Cortex of kidney (tissue), 1 donor: ENCODE results near the gene NDP.
"Not testable (repeated sequence)": the region's sequence is repeated elsewhere in the genome, so short reads cannot be mapped to it uniquely, and the experiment has no call there.

ENCODE experiments used
- DNase-seq: peaks from one replicate; lab custom pipeline; 2025; lab: John Stamatoyannopoulos, UW

Gene NDP

DNA sequence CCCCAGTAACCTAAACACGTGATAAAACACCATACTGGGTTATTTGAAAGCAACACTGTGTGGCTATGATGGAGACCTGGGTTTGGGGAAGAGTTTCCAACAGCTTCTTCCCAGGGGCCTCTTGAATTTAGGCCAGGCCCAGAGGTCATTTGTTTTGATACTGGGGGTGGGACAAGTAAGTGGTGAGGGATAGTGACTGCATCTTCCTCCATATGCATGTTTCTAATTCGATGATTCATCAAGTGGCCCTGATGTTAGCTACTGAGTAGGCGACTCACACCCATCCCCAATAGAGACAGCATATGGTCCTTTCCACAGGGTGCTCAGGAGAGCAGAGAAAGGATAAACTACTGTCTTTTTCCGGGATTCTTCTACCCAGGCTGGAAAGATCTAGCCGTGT lies 2.7 kb downstream of the NDP start:
- no peak for DNase-seq

DNA sequence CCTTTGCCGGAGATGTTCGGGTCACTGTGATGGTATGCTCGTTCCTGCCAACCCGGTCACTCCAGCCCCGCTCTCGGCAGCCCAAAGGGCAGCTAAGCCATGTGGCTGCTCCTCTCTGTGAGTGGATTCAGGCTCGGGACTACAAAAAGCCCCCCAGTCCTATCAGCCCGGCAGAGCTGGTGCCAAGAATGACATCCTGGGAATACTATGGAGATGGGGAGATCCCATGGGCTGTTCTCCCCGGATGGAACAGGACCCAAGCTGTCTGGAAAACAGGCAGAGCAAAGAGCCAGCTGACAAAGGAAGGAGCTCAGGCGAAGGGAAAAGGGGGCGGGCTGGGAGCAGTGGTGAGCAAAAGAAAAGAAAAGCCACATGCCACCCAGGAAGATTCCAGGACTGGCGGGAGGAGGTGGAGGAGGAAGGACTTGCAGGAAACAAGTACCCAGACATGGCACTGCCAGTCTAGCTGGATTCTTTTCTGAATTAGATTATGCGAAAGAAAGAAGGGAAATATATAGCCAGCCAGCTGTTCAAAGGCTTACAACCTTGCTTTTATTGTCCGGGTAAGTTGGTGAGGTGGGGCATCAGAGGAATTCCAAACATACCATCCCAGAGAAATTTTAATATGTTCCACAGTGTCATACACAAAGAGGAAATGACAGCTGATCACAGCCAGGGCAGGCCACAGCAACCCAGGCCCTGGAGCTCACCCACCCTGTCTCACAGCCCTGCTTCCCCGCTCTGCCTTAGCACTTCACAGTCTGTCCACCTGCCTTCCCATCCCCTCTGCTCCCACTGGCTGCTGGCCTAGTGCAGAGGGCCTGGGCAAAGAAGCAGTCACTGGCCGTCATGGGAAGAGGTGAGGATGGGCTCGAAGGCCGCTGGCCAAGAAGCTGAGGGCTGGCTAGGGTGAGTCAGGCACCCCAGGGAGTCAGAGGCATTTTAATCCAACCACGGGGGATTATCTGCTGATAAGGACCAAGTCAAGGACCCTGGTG lies 3.4 kb downstream of the NDP start:
- no peak for DNase-seq

DNA sequence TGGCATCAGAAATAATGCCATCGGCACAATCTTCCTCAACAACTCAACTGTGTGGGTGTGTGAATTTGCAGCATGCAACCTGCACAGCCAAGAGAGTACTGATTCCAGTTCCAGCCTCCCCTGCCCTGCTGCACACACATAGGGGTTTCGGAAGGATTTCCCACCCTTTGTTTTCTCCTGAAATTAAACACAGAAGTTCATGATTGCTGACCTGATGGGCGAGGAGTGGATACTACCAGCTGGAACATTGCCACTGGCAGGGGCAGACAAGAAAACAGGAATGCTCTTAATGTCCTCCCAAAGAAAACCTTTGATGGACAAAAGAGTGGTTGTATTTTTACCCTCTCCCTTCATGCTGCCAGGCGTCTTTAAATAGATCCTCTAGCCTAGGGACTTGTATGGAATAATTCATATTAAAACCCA lies 4.8 kb downstream of the NDP start:
- no peak for DNase-seq

DNA sequence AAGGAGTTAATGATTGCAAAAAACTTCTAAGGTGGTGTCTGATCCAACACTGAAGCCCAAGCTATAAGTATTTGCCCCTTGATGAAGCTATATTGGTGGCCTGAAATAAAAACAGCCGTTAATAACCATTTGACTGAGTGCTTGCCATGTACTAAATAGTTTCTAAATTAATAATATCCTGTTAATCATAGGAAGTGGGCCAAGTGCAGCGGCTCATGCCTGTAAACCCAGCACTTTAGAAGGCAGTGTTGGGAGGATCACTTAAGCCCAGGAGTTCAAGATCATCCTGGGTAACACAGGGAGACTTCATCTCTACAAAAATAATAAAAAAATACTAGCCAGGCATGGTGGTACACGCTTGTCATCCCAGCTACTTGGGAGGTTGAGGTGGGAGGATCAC lies 8.3 kb downstream of the NDP start:
- no peak for DNase-seq

DNA sequence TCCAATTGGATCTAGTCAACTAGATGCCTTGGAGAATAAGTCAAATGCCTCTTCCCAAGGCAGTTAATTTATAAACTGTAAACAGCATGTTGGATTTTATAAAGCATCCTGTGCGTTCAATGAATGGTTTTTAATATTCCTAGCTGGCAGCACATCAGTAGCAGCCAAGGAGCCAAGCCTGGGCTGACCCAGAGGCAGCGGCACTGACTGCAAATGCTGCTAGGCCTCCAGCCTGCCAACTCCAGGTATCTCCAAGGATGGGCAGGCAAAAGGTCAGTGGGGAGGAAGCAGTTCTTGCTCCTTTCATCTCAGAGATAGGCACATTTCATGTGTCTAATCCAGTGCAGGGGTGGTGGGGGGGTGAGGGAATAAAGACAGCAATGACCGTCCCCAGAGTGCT lies 9.5 kb downstream of the NDP start:
- no peak for DNase-seq

DNA sequence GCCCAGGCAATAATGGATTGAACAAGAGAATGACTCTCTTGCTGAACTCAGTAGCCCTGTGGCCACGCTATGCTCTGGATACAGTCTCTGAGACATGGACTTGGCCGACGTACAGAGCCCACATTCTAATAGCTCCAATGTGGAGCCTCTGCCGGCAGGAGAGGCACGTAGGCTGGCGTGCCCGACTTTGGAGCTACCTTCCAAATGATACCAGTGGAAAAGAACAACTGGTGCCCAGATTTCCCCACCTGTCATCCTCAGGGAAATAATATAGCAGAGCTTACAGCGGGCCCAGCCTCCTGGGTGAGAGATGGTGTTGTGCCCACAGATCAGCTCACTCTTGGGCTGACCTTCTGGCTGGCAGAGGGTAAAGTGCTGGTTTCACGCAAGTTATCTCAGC lies 10.6 kb downstream of the NDP start:
- DNase-seq: no peak

DNA sequence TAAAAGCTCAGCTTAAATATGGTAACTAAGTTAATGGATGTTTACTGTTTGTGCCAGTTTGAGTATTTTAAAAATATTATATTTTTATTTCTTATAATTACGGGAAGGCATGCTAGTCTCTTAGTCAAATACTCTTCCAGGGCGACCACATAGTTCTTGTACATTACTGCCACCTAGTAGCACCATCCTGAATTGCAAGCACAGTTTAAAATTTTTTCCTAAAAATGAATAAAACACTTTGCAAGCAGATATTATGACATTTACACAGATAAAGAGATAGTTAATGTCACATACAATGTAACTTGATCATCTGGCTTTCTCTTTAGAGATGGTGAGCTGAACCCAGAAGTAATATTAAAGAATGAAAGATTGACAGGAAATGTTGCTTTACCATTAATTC lies 11.5 kb downstream of the NDP start:
- DNase-seq: no peak

DNA sequence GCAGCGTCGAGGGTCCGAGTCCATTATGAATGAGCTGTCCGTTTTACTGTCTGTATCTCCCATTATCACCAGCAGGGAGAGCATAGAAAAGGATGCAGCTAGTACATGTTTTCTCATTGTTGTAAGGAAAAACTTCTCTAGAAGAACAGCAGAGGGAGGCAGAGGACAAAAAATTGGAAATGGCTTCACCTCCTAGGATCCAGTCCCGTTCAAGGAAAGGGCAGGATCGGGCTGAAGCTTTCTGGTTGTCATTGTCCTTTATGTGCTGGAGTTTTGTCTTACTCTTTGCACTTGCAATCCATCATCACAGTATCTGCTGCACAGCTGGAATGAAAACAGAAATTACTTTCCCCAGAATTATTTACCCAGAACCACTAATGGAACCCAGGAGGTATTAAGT lies 14.7 kb downstream of the NDP start:
- DNase-seq: no peak

DNA sequence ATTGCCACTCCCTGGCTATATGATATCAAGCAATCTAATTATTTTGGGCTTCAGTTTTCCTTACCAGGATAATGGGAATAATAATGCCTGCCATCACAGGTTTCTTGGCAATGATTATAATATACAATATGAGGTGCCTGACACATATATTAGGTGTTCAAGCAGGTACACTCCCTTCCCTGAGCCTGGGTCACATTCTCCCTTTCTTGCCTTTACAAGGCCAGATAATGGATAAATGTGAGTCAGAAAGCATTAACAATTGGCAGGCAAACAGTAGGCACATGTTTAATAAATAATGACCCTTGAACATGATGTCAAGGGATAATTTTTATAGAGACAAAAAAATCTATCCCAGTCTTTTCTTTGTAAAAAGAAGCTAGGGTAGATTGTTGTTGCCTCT lies 17.2 kb downstream of the NDP start:
- no peak for DNase-seq

DNA sequence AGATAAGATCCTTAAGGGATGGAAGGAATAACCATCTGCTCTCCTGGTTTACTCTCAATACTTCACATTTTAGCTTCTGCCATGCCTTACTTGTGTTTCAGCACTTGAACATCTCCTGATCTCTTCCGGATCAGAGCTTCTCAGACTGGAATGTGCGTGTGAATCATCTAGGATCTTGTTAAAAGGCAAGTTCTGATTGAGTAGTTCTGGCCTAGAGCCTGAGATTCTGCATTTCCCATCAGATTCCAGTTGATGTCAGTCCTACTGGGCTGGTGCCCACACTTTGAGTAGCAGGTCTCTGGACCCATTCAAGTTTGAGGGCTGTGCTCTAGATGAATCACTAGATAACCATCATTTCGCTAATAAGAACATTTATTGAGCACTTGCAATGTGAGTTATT lies 20.0 kb downstream of the NDP start:
- no peak for DNase-seq

DNA sequence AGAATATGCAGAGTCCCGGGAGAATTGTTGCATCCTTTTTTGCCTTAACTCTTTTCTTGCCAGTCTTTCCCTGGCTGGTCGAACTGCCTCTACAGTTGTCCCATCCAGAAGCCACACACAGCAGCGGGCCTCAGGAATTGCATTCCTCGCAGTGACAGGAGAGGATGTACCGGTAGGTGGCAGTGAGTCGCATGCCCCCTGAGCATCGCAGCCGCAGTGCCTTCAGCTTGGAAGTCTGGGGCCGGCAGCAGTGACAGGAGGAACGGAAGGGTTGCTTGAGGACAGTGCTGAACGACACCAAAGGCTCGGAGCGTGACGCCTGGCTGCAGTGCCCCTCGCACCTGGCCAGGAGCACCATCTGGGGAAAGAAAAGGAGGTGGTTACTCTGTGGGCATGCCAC lies 23.5 kb downstream of the NDP start:
- no peak for DNase-seq

DNA sequence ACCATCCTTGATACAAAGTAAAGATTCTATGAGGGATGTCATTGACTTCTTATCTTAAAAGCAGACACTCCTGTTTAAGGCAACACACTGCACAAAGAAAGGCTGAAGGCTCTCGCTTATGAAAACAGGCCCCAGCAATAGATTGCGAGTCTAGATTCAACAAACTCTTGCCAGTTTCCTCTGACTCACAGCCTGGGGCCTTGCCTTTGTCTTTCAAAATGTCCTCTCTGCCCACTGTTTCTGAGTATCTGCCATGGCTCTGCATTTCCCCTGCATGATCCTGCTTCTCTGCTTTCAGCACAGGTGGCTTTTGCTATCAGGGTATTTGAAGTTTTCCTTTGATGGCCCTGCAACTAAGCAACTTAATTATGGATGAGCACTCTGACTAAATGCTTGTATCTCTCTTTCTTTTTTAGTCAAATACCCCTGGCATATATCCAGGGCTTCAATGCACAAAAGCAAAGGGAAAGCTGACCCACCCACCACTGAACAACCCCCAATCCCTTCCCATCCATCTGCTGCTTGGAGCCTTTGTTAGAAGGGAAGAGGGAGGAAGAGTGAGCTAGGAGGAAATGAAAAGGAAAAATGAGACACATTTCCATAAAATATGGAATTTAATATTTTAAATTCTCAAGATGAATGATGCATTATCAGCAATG lies 32.2 kb downstream of the NDP start:
- DNase-seq: no peak

DNA sequence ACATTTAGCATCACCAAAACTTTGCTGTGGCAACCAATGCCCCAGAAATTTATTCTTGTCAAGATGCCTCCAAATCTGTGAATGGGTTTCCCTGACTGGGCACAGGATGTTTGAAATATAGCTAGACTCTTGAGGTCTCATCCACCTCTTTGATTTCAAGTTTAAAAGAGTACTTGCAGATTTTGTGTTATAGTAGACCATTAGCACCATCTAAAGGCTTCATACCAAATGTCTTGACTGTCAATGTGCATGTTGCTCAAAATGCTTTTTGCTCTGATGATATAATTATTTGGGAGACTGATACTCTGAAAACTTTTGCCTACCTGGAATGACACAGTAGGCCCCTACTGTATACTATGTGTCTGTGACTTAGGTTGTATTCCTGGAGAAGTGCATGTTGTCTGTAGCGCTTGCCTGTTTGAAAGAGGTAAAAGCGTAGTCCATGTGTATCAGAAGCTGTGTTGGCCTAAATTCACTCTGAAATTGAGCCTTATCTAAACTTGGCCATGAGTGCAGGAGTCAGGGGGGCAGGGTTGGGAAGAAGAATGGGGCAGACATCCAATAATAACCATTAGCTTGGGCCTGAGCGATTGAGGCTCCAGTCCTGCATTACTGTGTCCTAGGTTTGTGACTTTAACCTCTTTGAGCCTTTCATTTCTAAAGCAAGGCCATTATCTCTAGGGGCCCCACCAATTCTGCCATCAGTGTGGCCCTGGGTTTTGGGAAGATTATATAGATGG lies 33.8 kb downstream of the NDP start:
- no peak for DNase-seq

DNA sequence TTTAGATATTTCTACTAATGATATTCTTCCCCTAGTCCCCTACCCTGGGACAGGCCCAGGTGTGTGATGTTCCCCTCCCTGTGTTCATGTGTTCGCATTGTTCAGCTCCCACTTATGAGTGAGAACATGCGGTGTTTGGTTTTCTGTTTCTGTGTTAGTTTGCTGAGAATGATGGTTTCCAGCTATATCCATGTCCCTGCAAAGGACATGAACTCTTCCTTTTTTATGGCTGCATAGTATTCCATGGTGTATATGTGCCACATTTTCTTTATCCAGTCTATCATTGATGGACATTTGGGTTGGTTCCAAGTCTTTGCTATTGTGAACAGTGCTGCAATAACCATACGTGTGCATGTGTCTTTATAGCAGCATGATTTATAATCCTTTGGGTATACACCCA lies 51.2 kb downstream of the NDP start:
- DNase-seq: not testable (repeated sequence)

DNA sequence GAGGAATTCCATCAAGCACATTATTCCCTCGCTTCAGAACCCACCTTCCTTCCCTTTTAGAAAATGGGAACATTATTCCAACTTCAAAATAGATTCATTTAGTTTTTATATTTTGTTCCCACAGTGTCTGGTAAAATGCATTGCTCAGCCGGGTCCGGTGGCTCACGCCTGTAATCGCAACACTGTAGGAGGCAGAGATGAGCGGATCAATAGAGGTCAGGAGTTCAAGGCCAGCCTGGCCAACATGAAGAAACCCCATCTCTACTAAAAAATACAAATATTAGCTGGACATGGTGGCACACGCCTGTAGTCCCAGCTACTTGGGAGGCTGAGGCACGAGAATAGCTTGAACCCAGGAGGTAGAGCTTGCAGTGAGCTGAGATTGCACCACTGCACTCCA lies 62.4 kb downstream of the NDP start:
- DNase-seq: not testable (repeated sequence)

DNA sequence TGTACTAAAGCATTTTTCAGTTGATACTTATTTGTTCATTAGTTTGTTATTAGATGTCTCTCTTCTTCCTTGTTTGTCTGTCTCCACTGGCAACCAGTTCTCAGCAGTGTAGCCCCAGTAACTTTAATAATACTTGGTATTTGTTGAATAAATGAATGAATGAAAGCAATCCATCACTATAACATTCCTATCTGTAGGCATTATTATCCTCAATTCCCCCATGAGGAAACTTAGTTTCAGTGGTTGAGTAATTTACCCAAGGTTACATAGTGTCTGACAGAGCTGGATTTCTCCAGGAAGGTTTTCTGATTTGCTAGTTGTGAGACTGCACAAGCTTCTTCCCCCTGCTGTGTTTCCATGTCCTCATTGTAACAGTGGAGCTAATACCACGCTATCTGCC lies 63.2 kb downstream of the NDP start:
- no peak for DNase-seq

DNA sequence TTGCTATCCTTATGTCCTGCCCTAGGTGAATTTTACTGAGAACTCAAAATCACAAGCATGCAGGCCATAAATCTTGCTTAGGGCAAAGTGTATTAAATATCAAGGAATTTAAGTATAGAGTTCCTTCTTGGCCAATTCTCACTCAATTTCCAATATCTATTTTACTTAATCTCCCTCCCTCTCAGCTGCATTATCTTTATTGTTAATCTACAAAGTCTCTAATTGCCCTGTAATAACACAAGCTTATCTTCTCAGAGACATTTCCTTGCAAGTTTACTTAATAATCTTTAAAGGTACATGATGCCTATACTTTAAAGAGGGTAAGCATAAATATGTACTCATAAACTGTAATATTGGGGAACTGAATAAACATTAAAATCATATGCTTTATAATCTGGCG lies 64.0 kb downstream of the NDP start:
- no peak for DNase-seq

DNA sequence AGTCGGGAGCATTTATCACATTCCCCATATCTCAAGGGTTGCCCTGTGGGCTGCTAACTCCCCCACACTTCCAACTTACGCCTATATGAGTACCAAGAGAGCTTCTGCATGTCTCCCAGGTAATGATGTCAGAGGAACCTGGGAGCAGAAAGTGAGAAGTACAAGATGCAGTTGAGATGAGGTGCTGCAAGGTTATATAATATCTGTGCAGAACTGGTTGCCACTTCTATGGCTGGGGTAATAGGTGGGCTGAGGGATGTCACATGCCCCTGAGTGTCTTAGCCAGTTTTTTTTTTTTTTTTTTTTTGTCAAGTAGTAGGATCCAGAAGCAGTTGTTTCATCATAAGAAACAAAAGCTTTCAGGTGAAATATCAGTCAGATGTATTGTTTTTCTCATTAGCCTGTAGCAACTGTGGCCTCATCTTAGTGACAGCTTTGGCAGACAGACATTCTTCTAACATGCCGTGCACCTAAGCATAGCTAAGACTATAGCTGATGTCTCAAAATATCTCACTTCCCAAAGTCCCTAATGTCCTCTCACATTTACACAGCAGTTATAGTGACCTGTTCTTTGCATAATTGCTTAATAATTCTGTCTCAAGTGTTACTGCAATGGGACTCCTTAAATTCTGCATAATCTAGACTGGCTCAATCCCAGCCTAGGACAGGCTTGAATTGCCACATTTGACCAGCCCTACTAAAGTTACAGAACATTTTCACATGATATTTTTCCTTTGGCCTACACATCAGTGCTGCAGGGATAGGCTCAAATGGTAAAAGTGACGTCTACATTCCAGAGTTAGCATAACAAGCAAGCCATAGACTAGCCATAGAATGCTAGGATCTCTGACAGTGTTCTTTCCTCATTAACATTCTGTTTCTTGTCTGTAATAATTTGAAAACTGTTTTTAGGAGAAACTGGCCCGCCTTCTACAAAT lies 73.0 kb downstream of the NDP start:
- DNase-seq: no peak
